Stimulated activated effector memory CD8-positive, alpha-beta T cell treated with anti-CD3 and anti-CD28 coated beads, Interleukin-12 subunit alpha, Interleukin-12 subunit beta, amount 100 ng/mL, for 72 hours (primary cell): ENCODE results near the gene ZFAND3.
"Not testable (repeated sequence)": the region's sequence is repeated elsewhere in the genome, so short reads cannot be mapped to it uniquely, and the experiment has no call there.

ENCODE experiments used
- ATAC-seq: fragments of 150-1000 bp; cut with Tn5 transposase; 2 replicates; pipeline ENCODE4 v1.10.0; 2021
- DNase-seq, 2 donors: peaks; one replicate each; pipeline ENCODE4 v3.0.0; 2021 to 2022; ENCODE audit warnings: low spot score in 2 of 2
- H3K27ac Mint-ChIP-seq: one replicate; pipeline ENCODE4 v1.8.0; 2022; ENCODE audit warnings: mild to moderate bottlenecking, mixed read lengths
- H3K36me3 Mint-ChIP-seq: one replicate; pipeline ENCODE4 v1.8.0; 2022; ENCODE audit warnings: mild to moderate bottlenecking, mixed read lengths
- H3K4me1 Mint-ChIP-seq: one replicate; pipeline ENCODE4 v1.8.0; 2022; ENCODE audit warnings: mixed read lengths
- H3K4me3 Mint-ChIP-seq: one replicate; pipeline ENCODE4 v1.8.0; 2022; ENCODE audit warnings: mild to moderate bottlenecking, mixed read lengths
- H3K9me3 Mint-ChIP-seq: one replicate; pipeline ENCODE4 v1.8.0; 2022; ENCODE audit warnings: mixed read lengths

Gene ZFAND3

DNA sequence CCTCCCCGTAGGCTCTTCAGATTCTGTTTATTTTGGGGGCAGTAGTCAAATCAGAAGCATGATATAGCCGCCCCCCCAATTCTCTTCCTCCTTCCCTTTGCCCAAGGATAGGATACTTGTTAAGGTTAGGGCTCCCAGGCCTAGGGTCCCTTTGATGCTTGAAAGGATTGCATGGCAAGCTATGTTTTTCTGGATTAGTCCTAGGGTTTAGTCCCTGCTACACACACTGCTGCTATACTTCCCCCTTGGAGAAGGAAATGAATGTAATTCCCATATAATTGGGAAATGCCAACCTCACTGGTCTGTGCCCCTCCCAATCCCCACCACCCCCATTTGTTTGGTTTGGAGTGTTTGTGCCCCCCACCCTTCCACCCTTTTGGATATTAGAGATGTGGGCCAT, 62.8 kb downstream of the ZFAND3 start:
- Mint-ChIP-seq H3K4me1 (peaks cover 54% of the 10 kb centered on the region), H3K4me3 (no peak overlapping the region), H3K27ac (no peak overlapping the region), H3K36me3 (no peaks in the 10 kb centered on the region), H3K9me3 (no peaks in the 10 kb centered on the region)
- ATAC-seq (no peak), DNase-seq (no peak)

DNA sequence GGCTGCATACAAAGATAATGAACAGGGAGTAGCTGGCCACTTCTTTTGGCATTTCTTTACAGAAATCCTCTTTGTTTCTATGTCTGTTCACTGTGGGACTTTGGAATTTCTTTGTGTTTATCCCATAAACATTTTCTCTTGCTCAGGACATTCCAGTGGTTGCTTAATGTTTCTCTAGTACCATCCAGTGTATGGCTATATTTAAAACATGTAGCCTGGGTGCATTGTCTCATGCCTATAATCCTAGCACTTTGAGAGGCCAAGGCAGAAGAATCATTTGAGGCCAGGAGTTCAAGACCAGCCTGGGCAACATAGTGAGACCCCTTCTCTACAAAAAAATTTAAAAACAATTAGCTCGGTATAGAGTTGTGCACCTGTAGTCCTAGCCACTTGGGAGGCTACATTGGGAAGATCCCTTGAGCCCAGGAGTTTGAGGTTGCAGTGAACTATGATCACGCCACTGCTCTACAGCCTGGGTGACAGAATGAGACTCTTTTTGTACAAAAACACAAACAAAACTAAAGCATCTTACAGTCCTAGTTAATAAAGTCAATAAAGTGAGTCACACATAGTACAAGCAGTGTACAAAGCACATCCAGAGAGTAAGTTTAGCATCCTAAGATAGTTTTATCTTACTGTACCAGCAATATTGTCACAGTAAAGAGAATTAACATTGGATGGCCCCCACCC, 63.3 kb downstream of the ZFAND3 start:
- ATAC-seq (no peak), DNase-seq (no peak)
- no peak overlapping the region for H3K4me3 Mint-ChIP-seq
- H3K9me3 Mint-ChIP-seq: no peaks in the 10 kb centered on the region
- peaks cover 48% of the 10 kb centered on the region for H3K4me1 Mint-ChIP-seq
- no peaks in the 10 kb centered on the region for H3K36me3 Mint-ChIP-seq
- H3K27ac Mint-ChIP-seq: no peak overlapping the region

DNA sequence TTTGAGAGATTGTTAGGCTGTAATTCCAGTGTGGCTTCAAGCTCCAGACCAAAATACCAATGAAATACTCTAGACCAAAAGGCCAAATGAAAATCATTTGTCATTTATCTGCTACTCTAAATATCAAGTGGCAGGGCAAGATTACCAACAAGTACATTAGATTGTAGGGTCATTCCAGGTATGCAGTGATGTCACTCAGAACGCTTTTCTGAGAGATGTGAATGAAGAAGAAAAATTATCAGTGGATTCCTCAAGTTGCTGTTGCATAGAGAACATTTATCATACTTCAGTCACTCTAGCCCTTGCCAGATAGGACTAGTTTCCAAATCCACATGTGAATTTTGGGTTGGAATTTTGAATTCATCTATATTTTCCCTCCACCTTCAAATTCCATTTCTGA, 65.0 kb downstream of the ZFAND3 start:
- H3K4me3 Mint-ChIP-seq: no peak overlapping the region

DNA sequence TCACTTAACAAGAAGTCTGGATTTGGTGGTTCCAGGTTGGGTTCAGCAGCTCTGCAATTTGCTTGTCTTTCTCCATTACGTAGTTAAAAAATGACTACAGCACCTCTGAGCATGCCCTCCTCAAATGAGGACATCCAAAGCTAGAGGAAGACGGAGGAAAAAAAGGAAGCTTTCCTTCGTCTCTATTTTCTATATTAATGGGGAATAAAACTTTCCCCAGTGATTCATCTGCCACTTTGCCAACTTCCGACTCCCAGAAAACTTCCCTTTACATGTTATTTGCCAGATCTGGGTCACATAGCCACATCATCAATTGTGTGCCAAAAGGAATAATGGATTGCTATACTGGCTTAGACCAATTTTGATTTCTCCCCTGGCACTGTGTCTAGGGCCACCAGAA, 69.5 kb downstream of the ZFAND3 start:
- ATAC-seq (no peak), DNase-seq (no peak)
- H3K36me3 Mint-ChIP-seq: no peaks in the 10 kb centered on the region
- H3K4me3 Mint-ChIP-seq: no peak overlapping the region
- no peaks in the 10 kb centered on the region for H3K9me3 Mint-ChIP-seq
- no peak overlapping the region for H3K27ac Mint-ChIP-seq
- peaks cover 27% of the 10 kb centered on the region for H3K4me1 Mint-ChIP-seq

More for the DNA sequence above, 65.0 kb downstream of the ZFAND3 start:
- no peak for ATAC-seq
- H3K4me1 Mint-ChIP-seq: peaks cover 38% of the 10 kb centered on the region
- H3K27ac Mint-ChIP-seq: no peak overlapping the region
- no peaks in the 10 kb centered on the region for H3K36me3 Mint-ChIP-seq
- no peak for DNase-seq
- no peaks in the 10 kb centered on the region for H3K9me3 Mint-ChIP-seq

DNA sequence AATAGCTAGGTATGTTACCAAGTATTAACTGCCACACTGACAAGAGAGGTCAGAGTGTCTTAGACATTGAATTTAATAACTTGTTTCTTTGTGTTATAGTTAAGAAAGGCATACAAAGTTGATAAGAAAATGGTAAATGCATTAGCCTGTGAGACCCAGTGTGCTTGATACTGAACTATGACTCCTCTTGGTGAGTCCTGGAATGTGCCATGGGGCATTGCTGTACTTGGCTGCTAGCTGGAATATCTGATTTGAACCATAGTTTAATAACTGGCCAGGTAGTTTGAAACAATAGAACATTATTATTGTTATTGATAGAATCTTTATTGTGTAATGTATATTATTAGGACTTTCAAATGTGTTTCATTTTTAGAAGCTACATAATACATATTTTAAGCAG, 70.0 kb downstream of the ZFAND3 start:
- DNase-seq (no peak), ATAC-seq (no peak)
- no peaks in the 10 kb centered on the region for H3K36me3 Mint-ChIP-seq
- H3K4me1 Mint-ChIP-seq: peaks cover 26% of the 10 kb centered on the region
- no peak overlapping the region for H3K27ac Mint-ChIP-seq
- H3K9me3 Mint-ChIP-seq: no peaks in the 10 kb centered on the region
- no peak overlapping the region for H3K4me3 Mint-ChIP-seq

DNA sequence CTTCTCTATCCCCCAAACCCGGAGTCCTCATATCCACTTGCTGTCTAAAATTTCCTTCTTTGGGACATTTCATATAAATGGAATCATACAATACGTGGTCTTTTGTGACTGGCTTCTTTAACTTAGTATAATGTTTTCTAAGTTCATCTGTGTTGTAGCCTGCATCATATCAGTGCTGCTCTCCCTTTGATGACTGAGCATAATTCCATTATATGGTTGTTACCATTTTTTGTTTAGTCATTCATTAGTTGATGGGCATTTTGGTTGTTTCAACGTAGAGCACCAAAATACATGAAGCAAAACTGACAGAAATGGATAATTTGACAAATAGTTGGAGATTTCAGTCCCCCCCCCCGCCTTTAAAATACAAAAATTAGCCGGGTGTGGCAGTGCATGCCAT, 71.5 kb downstream of the ZFAND3 start:
- Mint-ChIP-seq H3K27ac (no peak overlapping the region), H3K4me3 (no peak overlapping the region), H3K4me1 (peaks cover 29% of the 10 kb centered on the region), H3K36me3 (no peaks in the 10 kb centered on the region), H3K9me3 (no peaks in the 10 kb centered on the region)
- no peak for DNase-seq
- no peak for ATAC-seq

DNA sequence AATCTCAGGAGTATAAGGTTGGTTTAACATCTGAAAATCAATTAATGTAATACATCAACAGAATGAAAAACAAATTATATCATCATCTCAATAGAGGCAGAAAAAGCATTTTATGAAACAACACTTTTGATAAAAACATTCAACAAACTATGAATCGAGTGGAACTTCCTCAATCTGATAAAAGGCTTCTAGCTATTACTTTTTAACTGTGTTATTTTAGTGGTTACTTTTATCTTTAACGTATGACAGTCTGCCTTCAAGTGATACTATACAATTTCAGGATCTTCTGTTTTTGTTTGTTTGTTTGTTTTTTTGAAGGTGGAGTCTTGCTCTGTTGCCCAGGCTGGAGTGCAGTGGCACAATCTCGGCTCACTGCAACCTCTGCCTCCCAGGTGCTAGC, 73.7 kb downstream of the ZFAND3 start:
- Mint-ChIP-seq H3K36me3 (no peaks in the 10 kb centered on the region), H3K9me3 (no peaks in the 10 kb centered on the region), H3K27ac (no peak overlapping the region), H3K4me3 (no peak overlapping the region), H3K4me1 (peaks cover 49% of the 10 kb centered on the region)
- DNase-seq (no peak), ATAC-seq (no peak)

DNA sequence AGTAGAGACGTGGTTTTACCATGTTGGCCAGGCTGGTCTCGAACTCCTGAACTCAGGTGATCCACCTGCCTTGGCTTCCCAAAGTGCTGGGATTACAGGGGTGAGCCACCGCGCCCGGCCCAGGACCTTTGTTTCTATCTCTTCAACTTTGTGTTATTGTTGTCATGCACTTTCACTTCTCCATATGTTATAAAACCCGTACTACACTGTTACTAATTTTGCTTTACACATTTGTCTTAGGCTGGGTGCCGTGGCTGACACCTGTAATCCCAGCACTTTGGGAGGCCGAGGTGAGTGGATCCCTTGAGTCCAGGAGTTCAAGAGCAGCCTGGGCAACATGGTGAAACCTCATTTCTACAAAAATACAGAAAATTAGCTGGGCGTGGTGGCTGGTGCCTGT, 74.2 kb downstream of the ZFAND3 start:
- H3K4me1 Mint-ChIP-seq: peaks cover 49% of the 10 kb centered on the region
- H3K9me3 Mint-ChIP-seq, H3K4me3 Mint-ChIP-seq, H3K27ac Mint-ChIP-seq, ATAC-seq, H3K36me3 Mint-ChIP-seq, DNase-seq: not testable (repeated sequence)

DNA sequence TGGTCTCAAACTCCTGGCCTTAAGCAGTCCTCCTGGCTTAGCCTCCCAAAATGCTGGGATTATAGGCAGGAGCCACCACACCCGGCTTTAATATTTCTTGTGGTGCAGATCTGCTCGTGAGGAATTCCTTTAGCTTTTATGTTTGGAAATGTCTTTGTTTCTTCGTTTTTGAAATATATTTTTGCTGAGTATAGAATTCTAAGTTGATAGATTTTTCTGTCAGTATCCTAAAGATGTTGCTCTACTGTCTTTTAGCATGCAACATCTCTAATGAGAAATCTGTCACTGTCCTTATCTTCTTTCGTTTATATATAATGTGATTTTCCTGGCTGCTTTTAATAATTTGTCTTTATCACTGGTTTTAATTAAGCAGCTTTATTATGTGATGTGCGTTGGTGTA, 75.1 kb downstream of the ZFAND3 start:
- no peak for ATAC-seq
- H3K4me3 Mint-ChIP-seq: no peak overlapping the region
- H3K27ac Mint-ChIP-seq: no peak overlapping the region
- no peaks in the 10 kb centered on the region for H3K9me3 Mint-ChIP-seq
- no peak for DNase-seq
- no peaks in the 10 kb centered on the region for H3K36me3 Mint-ChIP-seq
- H3K4me1 Mint-ChIP-seq: peaks cover 48% of the 10 kb centered on the region

DNA sequence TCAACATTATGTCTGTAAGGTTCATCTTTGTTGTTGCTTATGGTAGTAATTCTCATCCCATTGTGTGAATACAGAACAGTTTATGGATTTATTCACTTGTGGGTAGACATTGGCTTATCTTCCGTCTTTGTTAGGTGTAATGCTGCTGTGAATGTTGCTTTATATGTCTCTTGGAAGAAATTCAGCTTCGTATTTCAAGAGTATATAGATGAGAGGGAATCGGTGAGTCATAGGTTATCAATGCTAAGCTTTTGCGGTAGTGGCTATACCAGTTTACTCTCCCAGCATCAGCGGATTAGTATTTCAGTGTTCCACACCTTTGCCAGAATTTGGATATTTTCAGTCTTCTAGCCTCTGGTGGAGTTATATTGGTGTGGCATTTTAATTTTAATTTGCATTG, 77.8 kb downstream of the ZFAND3 start:
- H3K4me3 Mint-ChIP-seq: no peak overlapping the region

DNA sequence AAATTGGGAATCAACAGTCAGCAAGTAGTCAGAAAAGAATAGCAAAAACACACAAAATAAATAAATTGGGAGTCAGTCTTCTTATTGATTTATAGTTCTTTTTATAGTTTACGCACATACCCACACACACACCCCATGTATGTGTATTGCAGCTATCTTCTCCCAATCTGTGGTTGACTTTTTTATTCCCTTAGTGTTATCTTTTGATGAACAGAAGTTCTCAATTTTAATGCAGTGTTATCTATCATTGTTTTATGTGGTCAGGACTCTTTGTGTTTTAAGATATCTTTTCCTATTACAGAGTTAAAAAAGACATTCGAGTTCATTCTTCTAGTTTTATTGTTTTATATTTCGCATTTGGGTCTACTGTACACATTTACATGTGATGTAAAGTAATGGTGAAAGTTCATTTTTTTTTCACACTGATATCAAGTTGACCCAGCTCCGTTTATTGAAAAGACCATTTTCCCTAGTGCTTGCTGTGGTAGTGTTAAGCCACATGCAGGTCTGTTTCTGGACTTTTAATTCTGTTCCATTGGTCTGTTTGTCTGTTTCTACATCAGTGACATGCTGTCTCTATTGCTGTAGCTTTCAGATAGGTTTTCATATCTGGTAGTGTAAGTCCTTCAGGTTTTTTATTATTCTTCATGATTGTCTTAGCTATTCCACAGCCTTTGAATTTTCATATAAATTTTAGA, 78.4 kb downstream of the ZFAND3 start:
- H3K36me3 Mint-ChIP-seq: no peaks in the 10 kb centered on the region
- DNase-seq (no peak), ATAC-seq (no peak)
- H3K9me3 Mint-ChIP-seq: no peaks in the 10 kb centered on the region
- no peak overlapping the region for H3K4me3 Mint-ChIP-seq
- H3K4me1 Mint-ChIP-seq: peaks cover 52% of the 10 kb centered on the region
- no peak overlapping the region for H3K27ac Mint-ChIP-seq

More for the DNA sequence above, 77.8 kb downstream of the ZFAND3 start:
- ATAC-seq (no peak), DNase-seq (no peak)
- Mint-ChIP-seq H3K4me1 (peaks cover 56% of the 10 kb centered on the region), H3K9me3 (no peaks in the 10 kb centered on the region), H3K27ac (no peak overlapping the region), H3K36me3 (no peaks in the 10 kb centered on the region)

DNA sequence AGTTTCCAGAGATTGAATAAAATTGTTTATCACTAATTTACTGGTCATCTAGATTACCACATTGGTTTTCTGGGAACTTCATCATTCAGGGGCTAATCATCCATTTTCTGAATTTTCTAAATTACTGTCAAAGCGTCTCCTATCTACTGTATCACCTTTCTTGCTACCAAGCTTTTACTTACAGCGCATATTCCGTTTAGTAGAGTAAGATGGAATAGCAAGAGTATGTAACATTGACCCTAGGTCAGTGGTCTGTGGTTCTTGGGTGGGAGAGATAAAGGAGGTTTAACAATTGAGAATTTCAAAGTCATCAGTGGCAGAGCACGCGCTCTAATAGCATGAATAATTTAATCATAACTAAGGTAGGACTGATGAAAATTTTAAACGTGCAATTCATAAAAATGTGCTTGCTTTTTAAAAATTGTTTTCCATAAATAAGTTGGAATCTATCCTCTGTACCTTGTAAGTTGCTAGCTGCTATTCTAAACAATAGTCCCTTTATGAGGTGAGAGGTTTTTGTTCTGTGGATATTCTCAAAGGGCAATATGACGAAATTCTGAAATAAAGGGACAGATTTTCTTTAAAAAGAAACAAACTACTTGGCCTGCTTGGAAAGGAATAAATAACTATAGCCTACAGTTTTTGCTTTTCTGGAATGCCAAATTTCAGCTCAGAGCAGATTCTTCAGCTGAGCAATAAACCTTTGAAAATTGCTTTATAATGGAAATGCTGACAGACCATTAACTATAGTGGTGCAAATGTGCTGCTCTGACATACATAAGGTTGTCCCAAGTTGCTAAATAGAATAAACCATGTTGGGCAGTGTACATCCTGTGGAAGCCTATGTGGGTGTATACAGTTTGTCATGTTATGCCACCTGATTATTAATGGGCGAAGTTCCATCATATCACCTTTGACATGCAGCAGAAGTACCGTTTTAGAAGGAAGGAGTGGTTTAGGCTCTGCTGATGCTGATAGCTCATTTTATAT, 84.1 kb downstream of the ZFAND3 start:
- DNase-seq (no peak), ATAC-seq (no peak)
- no peaks in the 10 kb centered on the region for H3K36me3 Mint-ChIP-seq
- no peak overlapping the region for H3K4me3 Mint-ChIP-seq
- peaks cover 44% of the 10 kb centered on the region for H3K4me1 Mint-ChIP-seq
- H3K9me3 Mint-ChIP-seq: no peaks in the 10 kb centered on the region
- no peak overlapping the region for H3K27ac Mint-ChIP-seq

DNA sequence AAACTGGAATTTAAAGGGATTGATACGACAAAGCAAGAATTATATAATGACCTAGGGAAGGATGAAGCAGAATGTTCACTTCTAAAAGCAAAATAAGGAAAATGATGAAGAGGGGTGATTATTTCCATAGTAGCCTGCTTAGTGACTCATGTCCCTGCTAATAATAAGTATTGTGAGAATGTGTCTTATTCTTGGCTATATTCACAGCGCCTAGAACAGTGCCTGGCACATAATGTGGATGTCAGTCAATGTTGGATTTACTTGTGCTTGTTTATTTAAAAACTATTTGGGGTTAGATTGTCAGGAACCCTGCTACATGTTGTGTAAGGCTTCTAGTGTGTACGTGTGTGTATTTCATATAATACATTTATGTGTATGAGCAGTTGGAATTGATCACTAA, 85.1 kb downstream of the ZFAND3 start:
- DNase-seq: no peak
- Mint-ChIP-seq H3K36me3 (no peaks in the 10 kb centered on the region), H3K27ac (no peak overlapping the region), H3K4me1 (peaks cover 42% of the 10 kb centered on the region), H3K9me3 (no peaks in the 10 kb centered on the region), H3K4me3 (no peak overlapping the region)
- ATAC-seq: no peak

DNA sequence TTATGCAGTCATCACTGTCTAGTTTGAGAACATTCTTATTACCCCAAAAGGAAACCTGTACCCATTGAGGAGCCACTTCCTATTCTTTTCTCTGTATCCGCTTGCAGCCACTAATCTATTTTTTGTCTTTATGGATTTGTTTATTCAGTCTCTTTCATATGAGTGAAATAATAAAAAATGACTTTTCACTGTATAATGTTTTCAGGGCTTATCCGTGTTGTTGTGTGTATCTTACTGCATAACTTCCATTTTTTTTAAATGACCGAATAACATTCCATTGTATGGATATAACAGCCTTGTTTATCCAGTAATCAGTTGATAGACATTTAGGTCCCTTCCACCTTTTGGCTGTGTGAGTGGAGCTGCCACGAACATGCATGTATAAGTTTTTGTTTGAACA, 86.6 kb downstream of the ZFAND3 start:
- Mint-ChIP-seq H3K4me3 (no peak overlapping the region), H3K4me1 (peaks cover 42% of the 10 kb centered on the region), H3K36me3 (no peaks in the 10 kb centered on the region), H3K27ac (no peak overlapping the region), H3K9me3 (no peaks in the 10 kb centered on the region)
- ATAC-seq (no peak), DNase-seq (no peak)

DNA sequence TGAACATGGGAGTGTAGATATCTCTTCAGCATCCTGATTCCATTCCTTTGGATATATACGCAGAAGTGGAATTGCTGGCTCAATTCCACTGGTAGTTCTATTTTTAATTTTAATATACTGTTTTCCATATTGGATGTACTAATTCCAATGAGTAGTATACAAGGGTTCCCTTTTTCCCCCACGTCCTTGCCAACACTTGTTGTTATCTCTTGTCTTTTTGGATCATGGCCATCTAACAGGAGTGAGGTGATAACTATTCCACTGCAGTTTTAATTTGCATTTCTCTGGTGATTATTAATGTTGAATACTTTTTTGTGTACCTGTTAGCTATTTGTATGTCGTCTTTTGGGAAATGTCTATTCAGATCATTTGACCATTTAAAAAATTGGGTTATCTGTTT, 91.5 kb downstream of the ZFAND3 start:
- no peak overlapping the region for H3K27ac Mint-ChIP-seq
- no peak for ATAC-seq
- DNase-seq: no peak
- peaks cover 11% of the 10 kb centered on the region for H3K36me3 Mint-ChIP-seq
- peaks cover 57% of the 10 kb centered on the region for H3K4me1 Mint-ChIP-seq
- H3K4me3 Mint-ChIP-seq: no peak overlapping the region
- H3K9me3 Mint-ChIP-seq: no peaks in the 10 kb centered on the region
